Liver (tissue), 2 donors: ENCODE measurements around the gene SASH3.

Experiments
- TF ChIP-seq, protein P1 (sequence below): fragments of 150-350 bp; IDR thresholded peaks from 2 replicates; pipeline ENCODE4 v1.5.1; 2017; ENCODE audit warnings: improper control_type of control experiment, low read depth, low read length; ENCODE audit not compliant: missing input control
- TF ChIP-seq, protein P2 (sequence below): IDR thresholded peaks from 2 replicates; pipeline ENCODE4 v1.6.1; 2016; ENCODE audit warnings: antibody characterized with exemption
- donor health status: healthy.

DNA sequence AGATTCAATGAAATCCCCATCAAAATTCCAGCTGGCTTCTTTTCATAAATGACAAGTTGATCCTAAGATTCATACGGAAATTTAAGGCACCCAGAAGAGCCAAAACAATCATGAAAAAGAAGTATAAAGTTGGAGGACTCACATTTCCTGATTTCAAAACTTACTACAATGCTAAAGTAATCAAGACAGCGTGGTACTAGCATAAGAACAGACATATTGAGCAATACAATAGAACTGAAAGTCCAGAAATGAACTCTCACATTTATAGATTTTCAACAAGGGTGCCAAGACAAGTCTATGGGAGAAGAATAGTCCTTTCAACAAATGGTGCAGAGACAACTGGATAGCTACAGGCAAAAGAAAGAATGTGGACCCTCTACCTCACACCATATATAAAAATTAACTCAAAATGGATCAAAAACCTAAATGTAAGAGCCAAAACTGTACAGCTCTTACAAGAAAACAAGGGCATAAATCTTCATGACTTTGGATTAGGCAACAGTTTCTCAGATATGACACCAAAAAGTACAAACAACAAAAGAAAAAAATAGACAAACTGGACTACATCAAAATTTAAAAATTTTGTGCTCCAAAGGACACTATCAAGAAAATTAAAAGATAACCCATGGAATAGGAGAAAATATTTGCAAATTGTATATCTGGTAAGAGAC lies 28.5 kb downstream of the SASH3 start:
- TF ChIP-seq, protein P1, sequence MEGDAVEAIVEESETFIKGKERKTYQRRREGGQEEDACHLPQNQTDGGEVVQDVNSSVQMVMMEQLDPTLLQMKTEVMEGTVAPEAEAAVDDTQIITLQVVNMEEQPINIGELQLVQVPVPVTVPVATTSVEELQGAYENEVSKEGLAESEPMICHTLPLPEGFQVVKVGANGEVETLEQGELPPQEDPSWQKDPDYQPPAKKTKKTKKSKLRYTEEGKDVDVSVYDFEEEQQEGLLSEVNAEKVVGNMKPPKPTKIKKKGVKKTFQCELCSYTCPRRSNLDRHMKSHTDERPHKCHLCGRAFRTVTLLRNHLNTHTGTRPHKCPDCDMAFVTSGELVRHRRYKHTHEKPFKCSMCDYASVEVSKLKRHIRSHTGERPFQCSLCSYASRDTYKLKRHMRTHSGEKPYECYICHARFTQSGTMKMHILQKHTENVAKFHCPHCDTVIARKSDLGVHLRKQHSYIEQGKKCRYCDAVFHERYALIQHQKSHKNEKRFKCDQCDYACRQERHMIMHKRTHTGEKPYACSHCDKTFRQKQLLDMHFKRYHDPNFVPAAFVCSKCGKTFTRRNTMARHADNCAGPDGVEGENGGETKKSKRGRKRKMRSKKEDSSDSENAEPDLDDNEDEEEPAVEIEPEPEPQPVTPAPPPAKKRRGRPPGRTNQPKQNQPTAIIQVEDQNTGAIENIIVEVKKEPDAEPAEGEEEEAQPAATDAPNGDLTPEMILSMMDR = no peak
- TF ChIP-seq, protein P2, sequence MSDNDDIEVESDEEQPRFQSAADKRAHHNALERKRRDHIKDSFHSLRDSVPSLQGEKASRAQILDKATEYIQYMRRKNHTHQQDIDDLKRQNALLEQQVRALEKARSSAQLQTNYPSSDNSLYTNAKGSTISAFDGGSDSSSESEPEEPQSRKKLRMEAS = no peak
